Head of caudate nucleus (tissue), 42 donors: ENCODE results near the gene CTXND2.
"Not testable (repeated sequence)": the region's sequence is repeated elsewhere in the genome, so short reads cannot be mapped to it uniquely, and the experiment has no call there.

Experiments
- DNase-seq, 42 donors: peaks; one replicate each; pipeline versions ENCODE4 v3.0.0 to v3.0.0-alpha.2; 2020 to 2021; ENCODE audit warnings: mixed read lengths in 7 of 42
- intact Hi-C: fragments of 100-400 bp; cut with DNase I; formaldehyde crosslinking; loops from one replicate; pipeline ENCODE4 v1.15.0; 2022

The CTXND2 gene

DNA sequence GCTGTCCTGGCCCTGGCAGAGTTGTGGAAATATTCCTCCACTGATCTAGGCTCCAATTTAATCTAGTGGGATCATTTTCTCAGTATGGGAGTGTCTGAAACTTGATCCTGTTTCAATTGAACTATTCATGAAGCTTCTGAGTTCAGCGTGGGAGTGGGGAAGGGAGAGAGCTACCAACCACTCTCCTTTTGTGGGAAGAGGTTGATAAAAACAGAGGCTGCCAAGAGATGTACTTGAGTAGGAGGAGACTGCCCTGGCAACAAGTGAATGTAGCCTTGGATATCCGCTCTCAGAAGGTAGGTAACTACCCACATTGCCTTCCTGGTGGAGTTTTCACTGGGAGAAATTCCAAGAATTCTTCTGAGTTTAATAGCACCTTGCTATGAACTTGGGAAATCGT, at the start of gene CTXND2:
CTXND2 (plus strand) TSS at position 119 of the 400 bp plus-strand sequence. CDS start 25,179 bp downstream, outside the sequence.
- DNase-seq: peak in 2 of 42 donors; percentile 3 to 9
- intact Hi-C loops: no loop called here

- DNase-seq, intact Hi-C loops: not testable (repeated sequence)
Observed at GRCh38 chr1:150840850-150841249, 46.1 kb upstream of the CTXND2 start.

- DNase-seq: no peak
- intact Hi-C loops: no loop called here
Observed at GRCh38 chr1:150841626-150842025, 45.3 kb upstream of the CTXND2 start.

DNA sequence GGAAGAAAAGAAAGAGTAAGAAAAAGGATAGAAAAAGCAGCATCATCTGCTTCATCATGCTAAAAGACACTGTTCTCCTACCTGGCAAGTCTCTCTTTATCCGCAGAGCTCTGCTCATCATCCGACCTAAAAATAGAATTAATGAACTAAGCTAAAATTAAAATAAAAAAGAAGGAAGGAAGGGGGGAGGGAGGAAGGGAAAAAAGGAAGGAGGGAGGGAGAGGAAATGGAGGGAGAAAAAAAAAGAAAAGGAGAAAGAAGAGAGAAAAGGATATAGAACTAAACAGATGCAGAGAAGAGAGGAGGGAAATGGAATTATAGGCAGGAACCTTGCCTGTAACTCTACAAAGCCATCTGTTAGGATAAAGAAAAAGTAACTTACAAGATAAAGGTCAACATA, 44.6 kb upstream of the CTXND2 start:
- intact Hi-C loops: no loop called here
- DNase-seq: no peak

- intact Hi-C loops: no loop called here
- DNase-seq: no peak
Observed at GRCh38 chr1:150842964-150843363, 44.0 kb upstream of the CTXND2 start.

DNA sequence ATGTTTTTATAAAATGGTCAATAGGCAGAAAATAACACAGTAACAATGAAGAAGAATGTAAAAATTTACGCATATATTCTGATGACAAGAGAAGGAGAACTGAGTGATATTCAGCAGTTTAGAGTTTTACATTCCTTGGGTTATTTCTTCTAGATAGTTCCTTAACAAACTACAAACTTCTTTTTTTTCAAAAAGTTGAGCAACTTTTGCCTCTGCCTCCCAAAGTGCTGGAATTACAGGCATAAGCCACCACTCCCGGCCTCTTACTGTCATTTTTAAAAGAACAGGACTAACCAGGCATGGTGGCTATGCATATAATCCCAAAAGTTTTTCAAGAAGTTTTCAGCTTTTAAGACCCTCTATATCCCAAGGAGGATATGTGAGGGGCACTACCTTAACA, 43.5 kb upstream of the CTXND2 start:
- DNase-seq: no peak
- intact Hi-C loops: no loop called here

DNA sequence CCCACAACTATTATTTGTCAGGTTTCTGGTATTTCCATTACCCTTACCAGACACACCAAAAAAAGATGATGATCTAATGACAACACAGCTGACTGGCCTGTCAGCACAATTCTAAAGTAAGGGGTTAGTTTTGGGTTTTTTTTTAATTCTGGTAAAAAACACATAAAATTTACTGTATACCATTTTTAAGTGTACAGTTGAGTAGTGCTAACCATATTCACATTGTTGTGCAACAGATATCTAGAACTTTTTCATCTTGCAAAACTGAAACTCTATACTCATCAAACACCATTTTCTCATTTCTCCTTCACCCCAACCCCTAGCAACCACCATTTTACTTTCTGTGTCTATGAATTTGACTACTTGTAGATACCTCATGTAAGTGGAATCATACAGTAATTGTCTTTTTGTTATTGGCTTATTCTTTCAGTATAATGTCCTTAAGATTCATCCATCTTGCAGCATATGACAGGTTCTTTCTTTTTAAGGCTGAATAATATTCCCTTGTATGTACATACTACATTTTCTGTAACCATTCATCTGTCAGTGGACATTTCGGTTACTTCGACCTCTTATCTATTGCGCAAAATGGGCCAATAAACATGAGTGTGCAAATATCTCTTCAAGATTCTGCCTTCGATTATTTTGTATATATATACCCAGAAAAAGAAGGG, 40.3 kb upstream of the CTXND2 start:
- no peak for DNase-seq
- intact Hi-C loops: no loop called here

- DNase-seq, intact Hi-C loops: not testable (repeated sequence)
Observed at GRCh38 chr1:150850801-150851362, 36.1 kb upstream of the CTXND2 start.

DNA sequence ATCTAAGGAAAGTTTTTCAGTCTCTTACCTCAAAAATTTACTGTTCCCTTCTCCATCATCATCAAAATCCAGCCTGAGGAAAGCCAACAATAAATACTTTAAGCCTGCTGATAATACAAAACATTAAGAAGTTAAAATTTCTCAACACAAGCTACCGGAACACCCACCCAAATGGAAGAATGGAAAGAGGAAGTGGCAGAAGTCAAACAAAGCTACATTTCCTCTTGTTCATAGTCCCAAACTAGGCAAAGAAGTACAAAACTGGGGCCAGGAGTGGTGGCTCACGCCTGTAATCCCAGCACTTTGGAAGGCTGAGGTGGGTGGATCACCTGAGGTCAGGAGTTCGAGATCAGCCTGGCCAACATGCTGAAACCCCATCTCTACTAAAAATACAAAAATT, 34.2 kb upstream of the CTXND2 start:
- DNase-seq, intact Hi-C loops: not testable (repeated sequence)

- intact Hi-C loops: no loop called here
- no peak for DNase-seq
Observed at GRCh38 chr1:150863724-150864123, 23.2 kb upstream of the CTXND2 start.

GRCh38 chr1:150864200-150864599, 22.7 kb upstream of the CTXND2 start:
- intact Hi-C loops, DNase-seq: not testable (repeated sequence)

GRCh38 chr1:150869683-150870082, 17.3 kb upstream of the CTXND2 start:
- DNase-seq: peak in 2 of 42 donors; percentile 19 to 40
- intact Hi-C loops: loop anchor here (10.0 kb wide), 1 partner anchor 105 kb away; the partner anchor contains the start of gene CERS2

DNA sequence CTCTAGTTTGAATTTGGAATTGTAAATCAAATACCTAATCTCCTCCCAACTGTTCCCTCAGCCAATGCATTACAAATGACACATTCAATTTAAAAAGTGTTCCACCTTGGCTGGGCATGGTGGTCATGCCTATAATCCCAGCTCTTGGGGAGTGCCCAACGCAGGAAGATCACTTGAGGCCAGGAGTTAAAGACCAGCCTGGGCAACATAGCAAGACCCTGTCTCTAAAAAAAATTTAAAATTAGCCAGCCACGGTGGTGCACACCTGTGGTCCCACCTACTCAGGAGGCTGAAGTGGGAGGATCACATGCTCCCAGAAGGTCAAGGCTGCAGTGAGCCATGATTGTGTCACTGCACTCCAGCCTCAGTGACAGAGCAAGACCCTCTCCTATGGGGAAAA, 14.4 kb upstream of the CTXND2 start:
- intact Hi-C loops: loop anchor here (10.0 kb wide), 1 partner anchor 102 kb away; the partner anchor contains the start of gene CERS2
- DNase-seq: no peak

- DNase-seq: no peak
- intact Hi-C loops: loop anchor here (10.0 kb wide), 1 partner anchor 101 kb away; the partner anchor contains the start of gene CERS2
Observed at GRCh38 chr1:150873521-150873920, 13.4 kb upstream of the CTXND2 start.

GRCh38 chr1:150874455-150875196, 12.3 kb upstream of the CTXND2 start:
- peak in 2 of 42 donors; percentile 8 to 39 for DNase-seq
- intact Hi-C loops: loop anchor here (10.0 kb wide), 1 partner anchor 100 kb away; the partner anchor contains the start of gene CERS2

DNA sequence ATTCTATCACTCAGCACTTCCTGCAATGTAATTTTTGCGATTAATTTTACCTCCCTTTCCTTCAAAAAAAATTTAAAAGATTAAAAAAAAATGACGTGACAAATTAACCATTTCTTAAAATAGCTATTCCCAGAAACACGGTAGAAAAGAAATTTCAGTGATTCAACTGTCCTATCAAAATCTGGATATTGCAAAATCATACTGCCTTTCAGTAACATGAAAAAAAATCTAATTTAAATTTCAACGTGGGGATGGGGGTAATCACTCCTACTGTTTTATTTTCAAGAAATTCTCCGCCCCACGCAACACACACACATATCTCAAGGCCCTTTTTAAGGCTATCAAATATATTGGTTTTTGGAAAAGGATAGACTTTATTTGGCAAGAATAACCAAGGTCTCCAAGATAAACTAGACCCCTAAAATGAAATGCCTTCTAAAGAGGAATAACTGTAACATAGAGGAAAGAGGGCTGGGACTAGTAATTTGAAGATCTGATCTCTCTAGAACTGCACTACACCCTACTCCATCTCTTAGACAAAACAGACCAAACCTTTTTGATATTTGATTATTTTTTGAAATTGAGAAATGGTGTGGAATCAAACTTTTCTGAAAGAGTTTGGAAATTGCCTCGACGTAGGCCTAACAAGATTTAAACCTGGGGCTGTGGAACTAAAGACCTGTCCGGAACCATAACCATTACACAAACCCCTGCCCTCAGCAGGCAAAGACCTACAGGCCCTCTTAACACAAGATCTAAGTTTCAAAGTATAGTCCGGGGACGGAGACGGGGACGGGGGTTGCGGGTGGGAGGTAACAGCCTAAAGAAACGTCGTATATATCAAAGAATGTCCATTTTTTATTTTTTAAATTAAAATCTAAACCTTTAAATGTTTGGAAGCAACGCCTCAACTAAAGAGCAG, 11.5 kb upstream of the CTXND2 start:
- peak in 16 of 42 donors; percentile 8 to 57 (median 23) for DNase-seq
- intact Hi-C loops: loop anchor here (10.0 kb wide), 1 partner anchor 99 kb away; the partner anchor contains the start of gene CERS2

DNA sequence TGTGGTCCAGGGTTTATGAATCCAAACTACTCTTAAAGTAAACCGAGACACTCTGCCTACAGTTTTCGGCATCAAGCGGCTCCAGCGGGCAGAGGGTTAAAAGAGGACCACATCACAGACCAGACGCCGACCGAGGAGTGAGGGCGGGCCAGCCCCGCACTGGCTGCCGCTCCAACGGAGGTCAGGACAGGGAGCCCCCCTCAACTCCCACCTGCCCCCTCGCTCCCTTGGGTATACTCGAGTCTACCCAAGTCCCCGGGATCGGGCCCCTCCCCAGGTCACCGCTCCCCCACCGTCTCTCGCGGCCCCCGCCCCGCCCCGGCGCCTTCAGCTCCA, 10.8 kb upstream of the CTXND2 start:
- intact Hi-C loops: loop anchor here (10.0 kb wide), 1 partner anchor 99 kb away; the partner anchor contains the start of gene CERS2
- peak in 3 of 42 donors; percentile 28 to 53 (median 51) for DNase-seq

GRCh38 chr1:150878931-150879330, 8.0 kb upstream of the CTXND2 start:
- not testable (repeated sequence) for DNase-seq
- intact Hi-C loops: loop anchor here (10.0 kb wide), 1 partner anchor 96 kb away; the partner anchor contains the start of gene CERS2
